GM12878 (cell line): Measurements from ENCODE around the gene ABI2.

Experiments used
- MEF2A ChIP-seq: IDR thresholded peaks from 2 replicates; pipeline ENCODE4 v1.6.1; 2011; ENCODE audit warnings: low read depth, mild to moderate bottlenecking, low read length, moderate library complexity; ENCODE audit not compliant: insufficient read depth
- ZBTB33 ChIP-seq: fragments of 450-650 bp; IDR thresholded peaks from 2 replicates; pipeline ENCODE4 v1.6.1; 2017; ENCODE audit warnings: mild to moderate bottlenecking
- TF ChIP-seq, protein P1 (sequence below), 3 experiments: IDR thresholded peaks in 2 of 3; conservative IDR thresholded peaks in 1 of 3; 2 replicates each; pipeline ENCODE4 v1.5.1; 2011; ENCODE audit warnings: low read depth in 3 of 3, low read length in 3 of 3, mild to moderate bottlenecking in 3 of 3, control low read depth in 2 of 3, moderate library complexity in 2 of 3, inconsistent platforms in 1 of 3, mixed read lengths in 1 of 3; ENCODE audit not compliant: control insufficient read depth in 2 of 3, insufficient read depth in 1 of 3; ENCODE audit errors: extremely low read depth in 1 of 3

GRCh38 chr2:203327582-203327900 lies 653 bp upstream of the ABI2 start:
- TF ChIP-seq ZBTB33 (no peak), MEF2A (no peak)
- TF ChIP-seq, protein P1, sequence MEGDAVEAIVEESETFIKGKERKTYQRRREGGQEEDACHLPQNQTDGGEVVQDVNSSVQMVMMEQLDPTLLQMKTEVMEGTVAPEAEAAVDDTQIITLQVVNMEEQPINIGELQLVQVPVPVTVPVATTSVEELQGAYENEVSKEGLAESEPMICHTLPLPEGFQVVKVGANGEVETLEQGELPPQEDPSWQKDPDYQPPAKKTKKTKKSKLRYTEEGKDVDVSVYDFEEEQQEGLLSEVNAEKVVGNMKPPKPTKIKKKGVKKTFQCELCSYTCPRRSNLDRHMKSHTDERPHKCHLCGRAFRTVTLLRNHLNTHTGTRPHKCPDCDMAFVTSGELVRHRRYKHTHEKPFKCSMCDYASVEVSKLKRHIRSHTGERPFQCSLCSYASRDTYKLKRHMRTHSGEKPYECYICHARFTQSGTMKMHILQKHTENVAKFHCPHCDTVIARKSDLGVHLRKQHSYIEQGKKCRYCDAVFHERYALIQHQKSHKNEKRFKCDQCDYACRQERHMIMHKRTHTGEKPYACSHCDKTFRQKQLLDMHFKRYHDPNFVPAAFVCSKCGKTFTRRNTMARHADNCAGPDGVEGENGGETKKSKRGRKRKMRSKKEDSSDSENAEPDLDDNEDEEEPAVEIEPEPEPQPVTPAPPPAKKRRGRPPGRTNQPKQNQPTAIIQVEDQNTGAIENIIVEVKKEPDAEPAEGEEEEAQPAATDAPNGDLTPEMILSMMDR (IDR thresholded peaks at IDR 0.05 in 2 of 3, conservative IDR thresholded peaks at IDR 0.05 in 1 of 3; ENCODE audit: control insufficient read depth in 2 of 3, extremely low read depth in 1 of 3, insufficient read depth in 1 of 3, low read depth in 3 of 3, low read length in 3 of 3) = no peak
